HG03139 (cell line): ENCODE data around the gene SEMA3E.

ENCODE experiments used
- ATAC-seq: cut with Tn5 transposase; IDR thresholded peaks from one replicate; pipeline ENCODE4 v1.9.1; 2021; ENCODE audit not compliant: unreplicated experiment

SEMA3E gene

GRCh38 chr7:83643012-83643411, 5.9 kb downstream of the SEMA3E start:
- ATAC-seq = no peak

GRCh38 chr7:83640731-83641537, 8.0 kb downstream of the SEMA3E start:
- no peak for ATAC-seq

DNA sequence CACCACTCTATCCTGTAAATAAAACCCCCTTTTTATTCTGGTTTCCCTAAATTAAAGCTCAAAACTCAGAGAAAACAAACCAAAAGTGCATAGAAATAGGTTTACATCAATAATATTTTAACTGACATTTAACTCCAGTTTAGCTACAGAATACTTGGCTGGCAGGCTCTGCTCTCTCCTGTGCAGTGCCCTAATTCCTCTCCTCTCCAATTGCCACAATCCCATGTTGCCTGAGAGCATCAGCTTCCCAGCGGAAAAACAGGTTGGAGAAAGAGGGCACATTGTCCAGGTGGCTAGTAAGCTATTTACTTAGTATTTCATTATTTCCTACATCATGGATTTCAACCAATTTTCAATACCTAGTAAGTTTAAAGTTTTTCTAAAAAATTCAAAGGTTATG, 8.7 kb downstream of the SEMA3E start:
- no peak for ATAC-seq

GRCh38 chr7:83633516-83633915, 15.4 kb downstream of the SEMA3E start:
- ATAC-seq = no peak

GRCh38 chr7:83629117-83629880, 19.6 kb downstream of the SEMA3E start:
- no peak for ATAC-seq

DNA sequence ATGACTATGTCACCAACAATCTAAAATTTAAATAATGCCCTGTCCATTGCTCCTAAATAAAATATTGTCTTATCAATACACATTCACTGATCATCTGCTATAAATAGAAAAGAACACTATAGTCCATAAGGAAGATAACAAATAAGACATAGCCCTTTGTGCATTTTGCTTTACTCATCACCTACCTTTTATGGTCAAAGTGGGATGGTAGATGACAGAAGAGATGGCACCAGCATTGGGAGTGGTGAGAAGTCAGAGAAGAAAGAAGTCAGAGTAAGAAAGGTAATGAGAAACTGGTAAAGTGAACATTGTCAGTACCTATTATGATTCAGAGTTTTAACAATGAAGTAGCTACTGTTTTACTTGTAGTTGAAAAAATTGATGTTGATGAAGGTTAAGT, 31.1 kb downstream of the SEMA3E start:
- ATAC-seq = no peak

DNA sequence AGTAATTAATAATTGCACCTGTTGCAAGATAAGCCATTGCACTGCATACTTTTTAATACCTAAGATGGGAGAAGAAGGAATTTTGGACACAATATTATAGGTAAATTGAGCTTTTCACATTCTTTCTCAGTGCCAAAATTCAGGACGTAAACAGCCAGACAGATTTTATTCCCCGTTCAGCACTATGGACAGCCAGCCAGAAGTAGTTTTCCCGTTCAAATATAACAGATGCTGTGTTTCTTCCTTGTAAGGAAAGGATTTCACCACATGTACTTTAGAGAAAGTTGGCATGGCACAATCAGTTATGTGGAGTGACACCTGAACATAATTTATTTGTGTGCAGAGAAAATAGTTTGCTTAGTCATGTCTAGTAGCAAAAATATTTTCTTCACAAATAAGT, 34.8 kb downstream of the SEMA3E start:
- no peak for ATAC-seq

GRCh38 chr7:83613232-83613631, 35.7 kb downstream of the SEMA3E start:
- ATAC-seq = no peak

DNA sequence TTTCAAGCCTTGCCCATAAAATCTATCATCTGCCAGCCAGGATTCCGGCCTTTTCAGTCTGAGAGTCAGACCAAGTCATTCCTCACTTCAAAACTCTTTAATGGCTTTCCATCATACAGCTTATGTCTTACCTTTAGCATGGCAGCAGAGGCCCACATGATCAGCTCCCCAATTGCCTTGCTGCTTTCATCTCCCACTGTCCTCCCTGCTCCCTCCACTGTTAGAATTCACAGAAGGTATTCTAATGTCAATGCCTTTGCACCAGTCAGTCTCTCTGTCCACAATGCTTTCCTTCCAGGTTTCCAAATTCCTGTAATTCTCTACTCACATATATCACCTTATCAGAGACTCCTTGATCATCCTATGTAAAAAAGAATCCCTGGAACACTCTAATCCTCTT, 37.2 kb downstream of the SEMA3E start:
- ATAC-seq = no peak

DNA sequence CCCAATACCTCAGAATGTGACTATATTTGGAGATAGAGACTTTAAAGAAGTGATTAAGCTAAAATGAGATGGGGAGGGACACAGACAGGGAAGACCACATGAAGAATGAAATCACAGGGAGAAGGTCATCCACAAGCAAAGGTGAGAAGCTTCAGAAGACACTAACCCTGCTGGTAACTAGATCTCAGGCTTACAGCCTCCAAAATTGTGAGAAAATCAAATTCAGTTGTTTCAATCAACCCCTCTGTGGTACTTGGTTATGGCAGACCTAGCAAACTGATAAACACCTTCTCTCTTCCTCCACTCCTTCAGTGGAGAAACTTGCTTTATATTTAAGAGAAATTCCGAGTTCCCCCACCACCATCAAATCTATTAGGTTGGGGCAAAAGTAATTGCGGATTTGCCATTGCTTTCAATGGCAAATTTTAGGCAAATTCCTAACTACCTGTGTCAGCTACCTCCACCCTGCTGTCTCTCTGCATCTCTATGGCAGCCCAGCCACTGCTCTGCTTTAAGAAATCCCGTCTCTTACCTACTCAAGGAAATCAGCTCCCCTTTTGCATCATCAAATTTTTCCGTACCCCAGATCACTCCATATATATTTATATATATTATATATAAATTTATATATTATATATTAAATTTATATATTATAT, 38.2 kb downstream of the SEMA3E start:
- no peak for ATAC-seq

GRCh38 chr7:83608716-83609115, 40.2 kb downstream of the SEMA3E start:
- no peak for ATAC-seq

DNA sequence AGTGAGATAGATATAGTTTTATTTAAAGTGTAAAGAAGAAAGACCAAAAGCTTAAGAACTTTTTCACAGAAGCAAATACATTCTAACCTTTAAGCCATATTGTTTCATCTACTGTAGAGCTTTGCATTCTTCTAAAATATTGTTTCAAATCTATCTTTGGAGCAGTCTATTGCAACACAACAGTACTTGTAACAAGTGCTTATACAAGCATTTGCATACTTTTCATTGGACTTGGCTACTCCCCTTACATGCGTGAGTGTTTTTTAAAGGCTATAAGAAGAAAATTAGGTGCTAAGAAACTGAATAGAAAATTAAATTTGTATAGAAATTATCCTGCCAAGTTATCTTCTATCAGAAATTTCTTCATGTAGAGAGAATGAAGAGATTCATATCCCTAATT, 45.3 kb downstream of the SEMA3E start:
- ATAC-seq = no peak

DNA sequence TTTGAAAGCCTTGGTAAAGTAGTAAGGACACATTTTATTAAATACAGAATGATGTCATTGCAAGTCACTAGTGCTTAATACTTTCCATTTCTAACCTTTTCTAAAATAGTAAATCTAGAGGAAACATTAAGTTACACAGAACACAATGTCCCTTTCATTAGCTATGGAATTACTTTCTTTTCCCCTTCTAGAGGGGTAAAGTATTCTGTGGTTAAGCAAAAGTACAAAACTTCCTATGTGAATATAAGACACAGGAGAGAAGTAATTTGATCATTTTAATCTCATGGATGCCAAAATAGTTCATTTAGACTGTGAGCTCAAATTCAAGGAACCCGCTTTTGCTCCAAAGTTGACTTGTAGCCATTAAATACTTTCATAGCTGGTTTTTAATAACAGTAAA, 49.8 kb downstream of the SEMA3E start:
- ATAC-seq = no peak

- ATAC-seq = no peak
Observed at GRCh38 chr7:83593921-83594475, 54.9 kb downstream of the SEMA3E start.

- no peak for ATAC-seq
Observed at GRCh38 chr7:83588602-83589240, 60.2 kb downstream of the SEMA3E start.

DNA sequence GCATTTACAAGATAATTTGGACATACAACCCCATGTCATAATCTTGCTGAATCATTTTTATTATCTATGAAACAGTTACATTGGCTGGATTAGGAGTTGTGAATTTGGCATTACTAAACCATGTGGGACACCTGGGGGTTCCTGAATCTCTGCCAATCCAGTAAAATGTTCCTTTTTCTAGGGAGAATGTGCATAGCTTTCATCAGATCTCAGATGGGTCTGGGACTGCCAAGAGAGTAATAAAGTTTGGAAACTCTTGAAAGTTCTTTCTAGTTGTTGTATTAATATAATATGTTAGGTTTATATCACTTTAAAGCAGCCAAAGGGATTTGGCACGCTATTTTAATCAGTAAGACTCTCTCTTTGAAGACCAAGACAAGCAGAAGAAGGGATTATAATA, 62.7 kb downstream of the SEMA3E start:
- ATAC-seq = no peak

DNA sequence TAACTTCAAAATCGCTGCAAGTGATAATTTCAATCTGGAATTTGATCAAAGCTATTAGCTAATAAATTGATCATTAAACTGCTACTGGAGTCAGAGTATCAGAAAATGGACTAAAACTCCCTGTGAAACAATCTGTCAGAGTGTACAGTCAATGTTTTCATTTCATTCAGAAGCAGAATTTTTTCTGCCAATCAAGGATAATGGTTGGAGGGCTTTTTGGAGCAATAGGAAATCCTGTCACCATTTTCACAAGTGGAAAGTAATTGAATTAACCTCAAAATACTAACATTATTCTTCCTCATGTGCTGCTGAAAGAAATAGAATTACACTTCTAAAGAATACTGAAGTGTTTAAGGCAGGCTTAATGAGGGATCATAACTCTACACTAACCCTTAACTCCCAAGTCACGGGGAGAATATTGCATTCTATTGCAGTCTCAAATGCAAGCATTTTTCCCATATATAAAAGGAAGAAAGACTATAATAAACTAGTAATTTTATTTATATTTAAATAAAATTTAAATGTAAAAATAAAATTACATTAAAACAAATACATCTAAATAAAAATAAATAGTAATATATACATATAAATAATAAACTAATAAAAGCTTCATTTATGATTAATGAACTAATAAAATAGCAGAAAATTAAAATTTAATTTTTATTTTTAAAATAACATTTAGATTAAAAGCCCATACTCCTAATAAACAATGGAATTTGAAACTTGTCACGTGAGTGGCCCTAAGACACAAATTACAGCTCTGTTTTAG, 67.1 kb downstream of the SEMA3E start:
- ATAC-seq = no peak

DNA sequence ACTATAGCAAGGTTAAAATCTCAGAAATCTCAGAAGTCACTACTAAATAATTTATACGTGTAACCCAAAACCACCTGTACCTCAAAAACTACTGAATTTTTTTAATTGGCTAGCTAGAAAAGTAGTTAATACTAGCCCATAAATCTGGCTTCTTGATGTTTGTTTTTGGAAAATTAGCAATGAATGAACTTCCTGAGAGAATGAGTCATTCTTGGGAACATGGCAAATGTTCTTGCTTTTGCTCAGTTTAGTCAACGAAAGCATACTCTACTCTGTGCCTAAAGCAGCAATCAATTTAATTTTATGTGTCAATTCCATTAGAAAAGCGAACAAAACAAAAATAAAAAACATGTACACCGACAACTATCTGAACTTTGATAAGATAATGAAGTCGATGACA, 69.2 kb downstream of the SEMA3E start:
- ATAC-seq = no peak

- ATAC-seq = no peak
Observed at GRCh38 chr7:83575436-83575835, 73.5 kb downstream of the SEMA3E start.

DNA sequence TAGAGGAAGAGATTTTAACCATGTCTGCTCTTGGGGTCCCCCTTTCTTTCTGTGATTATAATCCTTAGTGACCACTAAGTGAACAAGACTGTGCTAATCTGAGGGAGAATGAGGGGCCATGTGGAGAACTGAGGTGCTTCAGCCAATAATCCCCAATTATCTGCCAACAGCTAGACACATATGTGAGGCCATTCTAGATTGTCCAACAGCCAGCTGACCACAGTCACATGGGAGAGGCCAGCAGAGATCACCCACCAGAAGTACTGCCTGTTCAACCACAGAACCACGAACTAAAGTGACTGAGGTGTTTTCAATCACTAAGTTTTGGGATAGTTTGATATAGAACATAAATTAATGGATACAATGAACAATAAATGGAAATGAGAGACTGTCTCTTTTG, 74.3 kb downstream of the SEMA3E start:
- no peak for ATAC-seq
